Large intestine (tissue), 3 donors: Measurements from ENCODE around the gene CFAP299. TPM values are rescaled to one million over a fixed set of nuclear protein-coding genes. Genes with fewer than 3 reads are reported as not detected.
"Not testable (repeated sequence)": the region's sequence is repeated elsewhere in the genome, so short reads cannot be mapped to it uniquely, and the experiment has no call there.

Source experiments
- DNase-seq, 2 donors: peaks; one replicate each; pipeline versions ENCODE4 v3.0.0 to v3.0.0-alpha.2; 2013
- H3K27ac ChIP-seq: one replicate; pipeline ENCODE4 v1.5.1; 2013; ENCODE audit warnings: low read length
- H3K27me3 ChIP-seq: 2 replicates; pipeline ENCODE4 v1.6.1; 2013; ENCODE audit warnings: low read length; ENCODE audit not compliant: control insufficient read depth, insufficient read depth
- H3K36me3 ChIP-seq: 2 replicates; pipeline ENCODE4 v1.6.1; 2013; ENCODE audit warnings: low read length; ENCODE audit not compliant: control insufficient read depth, insufficient read depth
- H3K4me1 ChIP-seq: one replicate; pipeline ENCODE4 v1.6.1; 2013; ENCODE audit warnings: low read length; ENCODE audit not compliant: control insufficient read depth, insufficient read depth
- H3K4me3 ChIP-seq: one replicate; pipeline ENCODE4 v1.5.1; 2013; ENCODE audit warnings: low read length
- H3K9me3 ChIP-seq: one replicate; pipeline ENCODE4 v1.6.1; 2013; ENCODE audit warnings: mild to moderate bottlenecking, low read depth, low read length, moderate library complexity; ENCODE audit not compliant: control insufficient read depth
- WGBS: methylation state at CpG from one replicate; pipeline ENCODE4 v1.1.5; 2013; ENCODE audit warnings: low lambda C conversion rate; ENCODE audit not compliant: insufficient coverage; 5-methylcytosine and 5-hydroxymethylcytosine counted together
- polyA plus RNA-seq: library from polyadenylated mRNA; unstranded; fragments of 120-200 nt; gene quantifications from one replicate; pipeline ENCODE4 v1.2.1, GENCODE V29; 2013

Gene CFAP299
- polyA plus RNA-seq, 1 donor, result 0.16 TPM

- not testable (repeated sequence) for H3K4me1 ChIP-seq, H3K4me3 ChIP-seq, H3K9me3 ChIP-seq, DNase-seq, H3K27me3 ChIP-seq, H3K27ac ChIP-seq, H3K36me3 ChIP-seq
- no CpG with 5 or more reads among the region's 1 CpG for WGBS
Observed at GRCh38 chr4:80793660-80794059, 458.1 kb downstream of the CFAP299 start.

DNA sequence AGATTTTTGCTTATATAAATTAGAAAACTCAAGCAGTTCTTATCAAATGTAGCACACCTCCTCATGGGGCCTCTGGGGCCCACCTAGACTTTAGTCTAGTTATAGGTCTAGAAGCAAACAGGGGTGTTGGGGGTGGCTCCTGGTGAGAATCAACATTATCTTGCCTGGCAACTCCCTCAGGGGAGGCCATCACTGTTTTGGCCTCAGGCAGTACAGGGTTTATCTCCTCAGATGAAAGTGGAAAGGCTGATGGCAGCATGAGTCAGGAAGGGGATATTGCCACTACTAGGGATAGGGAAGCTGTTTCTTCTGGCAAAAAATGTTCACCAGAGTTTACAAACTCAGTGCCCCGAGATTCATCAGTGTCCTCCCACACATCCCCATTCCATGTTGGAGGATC, 462.6 kb downstream of the CFAP299 start:
- Histone ChIP-seq H3K9me3 (no peaks in the 10 kb centered on the region), H3K4me1 (no peaks in the 10 kb centered on the region), H3K27me3 (no peaks in the 10 kb centered on the region), H3K36me3 (no peaks in the 10 kb centered on the region), H3K27ac (no peak overlapping the region), H3K4me3 (no peak overlapping the region)
- WGBS, result no CpG with 5 or more reads among the region's 1 CpG
- no peak for DNase-seq

GRCh38 chr4:80800719-80801118, 465.2 kb downstream of the CFAP299 start:
- H3K4me3 ChIP-seq, H3K27ac ChIP-seq: not testable (repeated sequence)
- WGBS, result no CpG with 5 or more reads among the region's 1 CpG

GRCh38 chr4:80803337-80803736, 467.8 kb downstream of the CFAP299 start:
- no peak for DNase-seq
- no peaks in the 10 kb centered on the region for H3K27me3 ChIP-seq
- 100% methylated on average over 1 of the region's 1 CpG for WGBS
- no peaks in the 10 kb centered on the region for H3K36me3 ChIP-seq
- H3K27ac ChIP-seq, result no peak overlapping the region
- no peak overlapping the region for H3K4me3 ChIP-seq
- no peaks in the 10 kb centered on the region for H3K4me1 ChIP-seq
- H3K9me3 ChIP-seq, result no peaks in the 10 kb centered on the region

More at GRCh38 chr4:80800719-80801118, 465.2 kb downstream of the CFAP299 start:
- not testable (repeated sequence) for H3K36me3 ChIP-seq, DNase-seq, H3K4me1 ChIP-seq, H3K27me3 ChIP-seq, H3K9me3 ChIP-seq

DNA sequence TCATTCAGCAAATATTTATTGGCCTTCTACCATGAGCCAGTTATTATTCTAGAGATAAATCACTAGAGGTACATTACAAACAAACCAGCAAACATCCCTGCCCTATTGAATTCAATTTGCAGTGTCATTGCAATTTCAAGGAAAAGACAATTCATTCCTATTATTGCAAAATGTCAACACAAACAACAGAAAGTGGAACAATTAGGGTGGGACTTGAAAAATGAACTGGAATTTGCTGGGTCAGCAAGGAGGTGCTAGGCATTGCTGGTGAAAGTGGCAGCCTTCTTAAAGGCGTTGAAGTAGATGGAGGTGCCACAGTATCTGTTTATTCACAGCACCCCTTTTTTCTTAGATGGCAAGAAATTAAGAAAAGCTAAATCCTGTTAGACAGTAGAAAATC, 470.9 kb downstream of the CFAP299 start:
- no peak for DNase-seq
- Histone ChIP-seq H3K27me3 (no peaks in the 10 kb centered on the region), H3K27ac (no peak overlapping the region), H3K4me3 (no peak overlapping the region), H3K4me1 (no peaks in the 10 kb centered on the region), H3K9me3 (no peaks in the 10 kb centered on the region), H3K36me3 (no peaks in the 10 kb centered on the region)
- no CpG with 5 or more reads among the region's 1 CpG for WGBS

GRCh38 chr4:80809039-80809729, 473.7 kb downstream of the CFAP299 start:
- H3K36me3 ChIP-seq, result no peaks in the 10 kb centered on the region
- WGBS, result 100% methylated on average over 1 of the region's 2 CpGs

GRCh38 chr4:80811406-80811805, 475.9 kb downstream of the CFAP299 start:
- H3K27ac ChIP-seq, result no peak overlapping the region
- no peaks in the 10 kb centered on the region for H3K36me3 ChIP-seq
- 29% methylated on average over 1 of the region's 3 CpGs for WGBS
- DNase-seq, result peak; percentile 10 to 48
- no peak overlapping the region for H3K4me3 ChIP-seq
- no peaks in the 10 kb centered on the region for H3K9me3 ChIP-seq
- H3K27me3 ChIP-seq, result no peaks in the 10 kb centered on the region
- H3K4me1 ChIP-seq, result no peaks in the 10 kb centered on the region

More at GRCh38 chr4:80809039-80809729, 473.7 kb downstream of the CFAP299 start:
- DNase-seq, result no peak
- Histone ChIP-seq H3K4me1 (no peaks in the 10 kb centered on the region), H3K27ac (no peak overlapping the region), H3K4me3 (no peak overlapping the region), H3K9me3 (no peaks in the 10 kb centered on the region), H3K27me3 (no peaks in the 10 kb centered on the region)

DNA sequence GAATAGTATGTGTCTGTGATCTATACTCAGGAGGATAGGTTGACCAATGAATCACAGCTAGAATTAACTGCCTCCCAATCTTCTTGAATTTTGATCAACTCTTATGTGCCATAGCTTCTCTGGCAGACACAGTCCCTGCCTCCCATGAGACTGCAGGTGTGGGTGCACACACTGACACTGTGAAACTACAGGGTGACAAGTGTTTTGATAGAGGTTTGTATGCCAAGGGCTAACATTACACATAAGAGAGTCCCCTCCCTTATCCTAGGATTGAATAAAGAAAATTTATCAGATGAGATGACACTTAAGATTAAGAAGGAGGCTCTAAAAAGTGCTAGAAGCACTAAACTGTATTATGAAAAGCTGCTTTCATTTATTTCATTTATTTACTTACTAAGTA, 476.6 kb downstream of the CFAP299 start:
- Histone ChIP-seq H3K36me3 (no peaks in the 10 kb centered on the region), H3K27ac (no peak overlapping the region), H3K4me3 (no peak overlapping the region)

GRCh38 chr4:80814266-80814665, 478.7 kb downstream of the CFAP299 start:
- Histone ChIP-seq H3K36me3 (no peaks in the 10 kb centered on the region), H3K4me1 (no peaks in the 10 kb centered on the region), H3K4me3 (no peak overlapping the region), H3K27ac (no peak overlapping the region), H3K9me3 (no peaks in the 10 kb centered on the region), H3K27me3 (no peaks in the 10 kb centered on the region)
- WGBS, result 62% methylated on average over 4 of the region's 5 CpGs
- DNase-seq, result no peak

More for the DNA sequence above, 476.6 kb downstream of the CFAP299 start:
- no peaks in the 10 kb centered on the region for H3K4me1 ChIP-seq
- DNase-seq, result no peak
- H3K9me3 ChIP-seq, result no peaks in the 10 kb centered on the region
- no peaks in the 10 kb centered on the region for H3K27me3 ChIP-seq

DNA sequence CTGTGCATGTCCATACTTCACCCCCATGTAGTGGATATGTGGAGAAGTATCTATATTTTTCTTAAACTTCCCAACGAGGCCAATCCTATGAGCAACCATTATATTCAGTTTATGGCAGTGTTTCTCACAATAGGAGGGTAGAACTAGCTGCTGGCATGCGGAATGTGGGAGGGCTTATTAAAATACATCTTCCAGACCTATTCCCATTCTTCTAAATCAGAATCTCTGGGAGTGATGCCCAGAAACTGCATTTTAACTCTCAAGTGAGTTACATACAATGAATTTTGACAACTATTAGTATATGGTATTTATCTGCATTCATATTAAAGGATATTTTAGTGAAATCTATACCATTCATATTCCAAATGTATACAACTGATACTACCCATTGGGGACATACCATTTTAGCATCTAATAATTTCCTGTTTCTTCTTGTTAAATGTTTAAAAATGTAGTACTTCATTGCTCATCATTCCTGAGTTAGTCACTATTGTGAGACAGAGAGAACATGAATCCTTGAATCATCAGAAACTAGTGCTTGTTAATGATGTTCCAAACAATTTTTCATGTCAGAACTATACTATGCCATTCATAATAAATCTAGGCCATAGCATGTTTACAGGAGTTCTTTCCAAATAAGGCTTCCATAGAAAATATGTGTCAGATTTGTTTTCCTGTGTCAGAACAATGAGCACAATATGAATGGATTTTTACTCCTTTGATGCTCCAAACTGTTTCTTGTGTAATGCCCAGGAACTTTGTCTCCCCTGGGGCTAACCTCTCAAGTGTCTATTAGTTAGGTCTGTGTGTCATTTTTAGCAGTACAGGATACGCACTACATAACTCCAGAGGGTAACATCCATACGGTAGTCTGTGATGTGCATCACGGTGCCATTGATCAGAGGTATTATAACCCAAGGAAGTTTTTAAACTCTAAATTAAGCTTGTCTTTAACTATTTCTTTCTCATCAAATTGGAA, 496.1 kb downstream of the CFAP299 start:
- no peak for DNase-seq
- Histone ChIP-seq H3K9me3 (no peaks in the 10 kb centered on the region), H3K27me3 (no peaks in the 10 kb centered on the region), H3K36me3 (no peaks in the 10 kb centered on the region), H3K4me3 (no peak overlapping the region), H3K4me1 (no peaks in the 10 kb centered on the region), H3K27ac (no peak overlapping the region)
- 50% methylated on average over 1 of the region's 5 CpGs for WGBS
